Neural progenitor cell (in vitro differentiated cells): ENCODE measurements around the gene KCNK3. TPM values are rescaled to one million over a fixed set of nuclear protein-coding genes. Genes with fewer than 3 reads are reported as not detected.

ENCODE experiments used
- DNase-seq: peaks from one replicate; pipeline ENCODE4 v3.0.0-alpha.2; 2016; ENCODE audit warnings: low spot score
- H2AFZ ChIP-seq: fragments of 200-600 bp; sonication (generic); replicated peaks from 2 replicates; pipeline ENCODE4 v1.6.1; 2016; ENCODE audit warnings: antibody characterized with exemption
- H3F3A ChIP-seq: fragments of 200-600 bp; sonication (generic); 2 replicates; pipeline ENCODE4 v1.6.1; 2016; ENCODE audit warnings: antibody characterized with exemption, low read depth
- H3K27ac ChIP-seq: fragments of 200-600 bp; sonication (generic); 2 replicates; pipeline ENCODE4 v1.5.1; 2016; ENCODE audit warnings: mild to moderate bottlenecking
- H3K27me3 ChIP-seq: fragments of 200-600 bp; sonication (generic); 2 replicates; pipeline ENCODE4 v1.6.1; 2016; ENCODE audit warnings: mild to moderate bottlenecking, moderate library complexity
- H3K36me3 ChIP-seq: fragments of 200-600 bp; sonication (generic); 2 replicates; pipeline ENCODE4 v1.5.1; 2016
- H3K4me1 ChIP-seq: fragments of 200-600 bp; sonication (generic); 2 replicates; pipeline ENCODE4 v1.6.1; 2016; ENCODE audit warnings: mixed run types
- H3K4me2 ChIP-seq: fragments of 200-600 bp; sonication (generic); 2 replicates; pipeline ENCODE4 v1.6.1; 2016
- H3K4me3 ChIP-seq: fragments of 200-600 bp; sonication (generic); 2 replicates; pipeline ENCODE4 v1.5.1; 2016
- H3K79me2 ChIP-seq: fragments of 200-600 bp; sonication (generic); 2 replicates; pipeline ENCODE4 v1.6.1; 2016; ENCODE audit warnings: low read depth
- H3K9ac ChIP-seq: fragments of 200-600 bp; sonication (generic); 2 replicates; pipeline ENCODE4 v1.6.1; 2016
- H3K9me3 ChIP-seq: fragments of 200-600 bp; sonication (generic); 2 replicates; pipeline ENCODE4 v1.5.1; 2016; ENCODE audit warnings: low read depth
- H4K20me1 ChIP-seq: fragments of 200-600 bp; sonication (generic); 2 replicates; pipeline ENCODE4 v1.6.1; 2016; ENCODE audit warnings: low read depth
- H3K27ac Mint-ChIP-seq: 3 replicates; pipeline ENCODE4 v1.8.0; 2021; ENCODE audit warnings: mixed read lengths
- H3K27me3 Mint-ChIP-seq: 2 replicates; pipeline ENCODE4 v1.8.0; 2022; ENCODE audit warnings: low read depth, mild to moderate bottlenecking, inconsistent platforms, moderate library complexity, mixed read lengths; ENCODE audit not compliant: insufficient read depth
- H3K36me3 Mint-ChIP-seq: 3 replicates; pipeline ENCODE4 v1.8.0; 2021; ENCODE audit warnings: mixed read lengths
- H3K4me1 Mint-ChIP-seq: 3 replicates; pipeline ENCODE4 v1.8.0; 2021; ENCODE audit warnings: mixed read lengths
- H3K4me3 Mint-ChIP-seq: 3 replicates; pipeline ENCODE4 v1.8.0; 2021; ENCODE audit warnings: mild to moderate bottlenecking, moderate library complexity, mixed read lengths
- H3K9me3 Mint-ChIP-seq: 3 replicates; pipeline ENCODE4 v1.8.0; 2020; ENCODE audit warnings: mixed read lengths
- EZH2 ChIP-seq: fragments of 200-600 bp; sonication (generic); IDR thresholded peaks from 2 replicates; pipeline ENCODE4 v1.6.1; 2017; ENCODE audit warnings: antibody characterized with exemption, mild to moderate bottlenecking, moderate library complexity
- EZH2phosphoT487 ChIP-seq: fragments of 200-600 bp; sonication (generic); IDR thresholded peaks from 2 replicates; pipeline ENCODE4 v1.6.1; 2017; ENCODE audit warnings: antibody characterized with exemption
- total RNA-seq: library from RNA; depleted of rRNA; stranded (reverse); fragments of >200 nt; gene quantifications from 2 replicates; pipeline ENCODE4 v1.2.3, GENCODE V29; 2015; ENCODE audit warnings: low replicate concordance
- TF ChIP-seq, protein P1 (sequence below): fragments of 200-600 bp; sonication (generic); IDR thresholded peaks from 2 replicates; pipeline ENCODE4 v1.5.1; 2017; ENCODE audit warnings: antibody characterized with exemption, mild to moderate bottlenecking

Gene KCNK3
- total RNA-seq, 1 donor from 2014 or later: not detected

DNA sequence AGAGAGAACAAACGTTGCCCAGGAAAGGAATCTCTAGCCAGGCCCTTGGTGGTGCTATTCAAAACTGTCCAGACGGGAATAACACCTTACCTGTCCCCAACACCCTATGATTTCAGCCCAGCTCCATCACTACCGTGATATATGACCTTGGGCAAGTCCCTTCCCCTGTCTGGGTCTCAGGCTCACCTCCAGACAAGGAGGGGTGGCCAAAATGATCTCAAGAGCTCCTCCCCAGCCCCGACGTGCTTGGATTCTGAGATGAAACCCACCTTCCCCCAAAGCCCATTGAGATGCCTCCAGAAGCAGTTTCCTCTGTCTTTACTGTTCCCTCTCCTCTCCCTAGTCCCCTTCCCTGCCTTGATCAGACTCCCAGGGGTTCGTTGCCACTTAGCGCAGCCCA is 1.5 kb downstream of the KCNK3 start:
- H3K4me3 Mint-ChIP-seq: peak overlapping the region; percentile 76
- no peak for DNase-seq
- no peak overlapping the region for H2AFZ ChIP-seq
- H3K27me3 Mint-ChIP-seq: peaks cover 41% of the 10 kb centered on the region
- peaks cover 96% of the 10 kb centered on the region for H3K27me3 ChIP-seq
- no peaks in the 10 kb centered on the region for H3K36me3 Mint-ChIP-seq
- peaks cover 24% of the 10 kb centered on the region for H4K20me1 ChIP-seq
- no peaks in the 10 kb centered on the region for H3K79me2 ChIP-seq
- H3K9me3 ChIP-seq: no peaks in the 10 kb centered on the region
- H3F3A ChIP-seq: peaks cover 16% of the 10 kb centered on the region
- no peak overlapping the region for H3K9ac ChIP-seq
- H3K4me2 ChIP-seq: no peak overlapping the region
- peaks cover 8% of the 10 kb centered on the region for H3K4me1 ChIP-seq
- TF ChIP-seq EZH2phosphoT487 (no peak), EZH2 (no peak)
- TF ChIP-seq, protein P1, sequence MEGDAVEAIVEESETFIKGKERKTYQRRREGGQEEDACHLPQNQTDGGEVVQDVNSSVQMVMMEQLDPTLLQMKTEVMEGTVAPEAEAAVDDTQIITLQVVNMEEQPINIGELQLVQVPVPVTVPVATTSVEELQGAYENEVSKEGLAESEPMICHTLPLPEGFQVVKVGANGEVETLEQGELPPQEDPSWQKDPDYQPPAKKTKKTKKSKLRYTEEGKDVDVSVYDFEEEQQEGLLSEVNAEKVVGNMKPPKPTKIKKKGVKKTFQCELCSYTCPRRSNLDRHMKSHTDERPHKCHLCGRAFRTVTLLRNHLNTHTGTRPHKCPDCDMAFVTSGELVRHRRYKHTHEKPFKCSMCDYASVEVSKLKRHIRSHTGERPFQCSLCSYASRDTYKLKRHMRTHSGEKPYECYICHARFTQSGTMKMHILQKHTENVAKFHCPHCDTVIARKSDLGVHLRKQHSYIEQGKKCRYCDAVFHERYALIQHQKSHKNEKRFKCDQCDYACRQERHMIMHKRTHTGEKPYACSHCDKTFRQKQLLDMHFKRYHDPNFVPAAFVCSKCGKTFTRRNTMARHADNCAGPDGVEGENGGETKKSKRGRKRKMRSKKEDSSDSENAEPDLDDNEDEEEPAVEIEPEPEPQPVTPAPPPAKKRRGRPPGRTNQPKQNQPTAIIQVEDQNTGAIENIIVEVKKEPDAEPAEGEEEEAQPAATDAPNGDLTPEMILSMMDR: no peak
- H3K9me3 Mint-ChIP-seq: peaks cover 3% of the 10 kb centered on the region
- peaks cover 12% of the 10 kb centered on the region for H3K4me1 Mint-ChIP-seq
- no peaks in the 10 kb centered on the region for H3K36me3 ChIP-seq
- H3K27ac Mint-ChIP-seq: no peak overlapping the region
- no peak overlapping the region for H3K4me3 ChIP-seq
- H3K27ac ChIP-seq: no peak overlapping the region

DNA sequence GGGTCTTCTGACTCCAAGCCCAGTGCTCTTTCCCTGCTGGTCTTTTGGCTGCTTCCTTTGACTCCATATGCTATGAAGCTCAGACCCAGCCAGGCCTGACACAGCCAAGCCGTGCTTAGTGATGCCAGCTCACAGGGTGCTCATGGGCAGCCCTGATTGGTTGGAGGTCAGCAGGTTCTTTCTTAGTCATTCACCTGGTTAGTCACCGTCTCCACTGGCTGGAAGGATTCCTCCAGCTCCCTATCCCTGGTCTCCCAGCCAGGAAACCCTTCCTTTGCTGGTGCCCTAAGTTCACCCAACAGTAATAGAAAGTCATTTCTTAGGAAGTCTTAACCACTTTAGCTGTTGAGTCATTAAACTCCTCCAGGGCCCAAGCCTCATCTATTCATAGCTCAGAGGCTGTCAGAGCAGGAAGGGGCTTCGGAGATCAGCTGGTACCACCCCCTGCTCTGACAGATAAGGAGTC is 3.9 kb downstream of the KCNK3 start:
- Histone ChIP-seq H3K27ac (no peak overlapping the region), H3K4me3 (no peak overlapping the region), H3K4me2 (no peak overlapping the region), H3F3A (peaks cover 16% of the 10 kb centered on the region), H3K9ac (no peak overlapping the region), H4K20me1 (peaks cover 24% of the 10 kb centered on the region), H3K36me3 (no peaks in the 10 kb centered on the region), H2AFZ (no peak overlapping the region), H3K79me2 (no peaks in the 10 kb centered on the region), H3K9me3 (no peaks in the 10 kb centered on the region), H3K4me1 (peaks cover 8% of the 10 kb centered on the region), H3K27me3 (peaks cover 96% of the 10 kb centered on the region)
- Mint-ChIP-seq H3K4me3 (no peak overlapping the region), H3K27me3 (peaks cover 34% of the 10 kb centered on the region), H3K9me3 (peaks cover 3% of the 10 kb centered on the region), H3K36me3 (no peaks in the 10 kb centered on the region), H3K27ac (no peak overlapping the region), H3K4me1 (peaks cover 12% of the 10 kb centered on the region)
- no peak for DNase-seq
- no peak for TF ChIP-seq EZH2phosphoT487
- TF ChIP-seq, protein P1: no peak

DNA sequence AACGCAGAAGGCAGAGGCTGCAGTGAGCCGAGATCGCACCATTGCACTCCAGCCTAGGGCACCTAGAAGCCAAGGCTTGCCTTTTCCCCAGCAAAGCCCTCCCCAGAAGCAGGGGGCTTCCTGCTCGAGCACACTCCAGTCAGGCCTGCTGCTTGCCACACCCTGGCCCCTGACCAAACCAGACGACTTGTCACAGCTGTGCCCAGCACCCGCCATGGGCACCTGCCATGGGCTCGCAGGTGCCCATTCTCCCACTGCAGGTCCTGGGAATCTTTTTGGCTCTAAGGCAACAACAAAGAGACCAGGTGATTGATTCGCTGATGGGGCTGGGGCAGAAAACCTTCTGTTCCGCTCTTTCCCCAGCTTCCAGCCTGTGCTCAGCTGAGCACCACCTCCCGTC is 4.9 kb downstream of the KCNK3 start:
- no peaks in the 10 kb centered on the region for H3K79me2 ChIP-seq
- H3K9ac ChIP-seq: no peak overlapping the region
- H3K9me3 ChIP-seq: no peaks in the 10 kb centered on the region
- DNase-seq: no peak
- TF ChIP-seq, protein P1: no peak
- TF ChIP-seq EZH2 (no peak), EZH2phosphoT487 (no peak)
- Mint-ChIP-seq H3K27ac (no peak overlapping the region), H3K4me1 (peaks cover 8% of the 10 kb centered on the region), H3K9me3 (peaks cover 3% of the 10 kb centered on the region), H3K4me3 (no peak overlapping the region), H3K36me3 (no peaks in the 10 kb centered on the region), H3K27me3 (peaks cover 36% of the 10 kb centered on the region)
- no peak overlapping the region for H3K4me2 ChIP-seq
- peaks cover 8% of the 10 kb centered on the region for H3K4me1 ChIP-seq
- no peaks in the 10 kb centered on the region for H3K36me3 ChIP-seq
- peaks cover 24% of the 10 kb centered on the region for H4K20me1 ChIP-seq
- no peak overlapping the region for H2AFZ ChIP-seq
- peaks cover 16% of the 10 kb centered on the region for H3F3A ChIP-seq
- peaks cover 91% of the 10 kb centered on the region for H3K27me3 ChIP-seq
- no peak overlapping the region for H3K4me3 ChIP-seq
- no peak overlapping the region for H3K27ac ChIP-seq
